Thoracic aorta (tissue), 2 donors: ENCODE results near the gene SPATS2L. TPM values are rescaled to one million over a fixed set of nuclear protein-coding genes. Genes with fewer than 3 reads are reported as not detected.

Experiments used
- ATAC-seq: fragments of 150-250 bp; one replicate; pipeline ENCODE4 v1.8.0; 2017; ENCODE audit warnings: low read depth; ENCODE audit not compliant: insufficient number of reproducible peaks, low FRiP score
- DNase-seq: peaks from one replicate; pipeline ENCODE4 v3.0.0-alpha.2; 2020; ENCODE audit warnings: low spot score
- H3K27ac ChIP-seq, 2 donors: fragments of 200-600 bp; sonication (generic); 1 replicate in 1 of 2; 2 replicates in 1 of 2; pipeline ENCODE4 v1.5.1; 2016; ENCODE audit warnings: mild to moderate bottlenecking in 2 of 2, moderate library complexity in 2 of 2
- H3K27me3 ChIP-seq: fragments of 200-600 bp; sonication (generic); replicated peaks from 2 replicates; pipeline ENCODE4 v1.6.0; 2016; ENCODE audit warnings: mild to moderate bottlenecking; ENCODE audit not compliant: insufficient read depth
- H3K36me3 ChIP-seq: fragments of 200-600 bp; sonication (generic); one replicate; pipeline ENCODE4 v1.5.1; 2016
- H3K4me1 ChIP-seq, 2 donors: fragments of 200-600 bp; sonication (generic); 1 replicate in 1 of 2; 2 replicates in 1 of 2; pipeline versions ENCODE4 v1.5.1 to v1.6.0; 2016; ENCODE audit warnings: low read depth in 2 of 2, mild to moderate bottlenecking in 1 of 2; ENCODE audit not compliant: control insufficient read depth in 1 of 2
- H3K4me3 ChIP-seq: fragments of 200-600 bp; sonication (generic); 2 replicates; pipeline ENCODE4 v1.5.1; 2016; ENCODE audit warnings: mild to moderate bottlenecking
- H3K9me3 ChIP-seq: fragments of 200-600 bp; sonication (generic); 2 replicates; pipeline ENCODE4 v1.5.1; 2016
- total RNA-seq, 2 donors: library from RNA; depleted of rRNA; stranded (reverse); fragments of >200 nt; gene quantifications; one replicate each; pipeline versions ENCODE4 v1.1.0 to v1.2.3, GENCODE V29; 2016
- TF ChIP-seq, protein P1 (sequence below): fragments of 200-600 bp; sonication (generic); IDR thresholded peaks from one replicate; pipeline ENCODE4 v1.5.1; 2019; ENCODE audit warnings: antibody characterized with exemption

The SPATS2L gene
- total RNA-seq, 2 donors from 2014 or later, result 47.7 to 90.3 TPM

DNA sequence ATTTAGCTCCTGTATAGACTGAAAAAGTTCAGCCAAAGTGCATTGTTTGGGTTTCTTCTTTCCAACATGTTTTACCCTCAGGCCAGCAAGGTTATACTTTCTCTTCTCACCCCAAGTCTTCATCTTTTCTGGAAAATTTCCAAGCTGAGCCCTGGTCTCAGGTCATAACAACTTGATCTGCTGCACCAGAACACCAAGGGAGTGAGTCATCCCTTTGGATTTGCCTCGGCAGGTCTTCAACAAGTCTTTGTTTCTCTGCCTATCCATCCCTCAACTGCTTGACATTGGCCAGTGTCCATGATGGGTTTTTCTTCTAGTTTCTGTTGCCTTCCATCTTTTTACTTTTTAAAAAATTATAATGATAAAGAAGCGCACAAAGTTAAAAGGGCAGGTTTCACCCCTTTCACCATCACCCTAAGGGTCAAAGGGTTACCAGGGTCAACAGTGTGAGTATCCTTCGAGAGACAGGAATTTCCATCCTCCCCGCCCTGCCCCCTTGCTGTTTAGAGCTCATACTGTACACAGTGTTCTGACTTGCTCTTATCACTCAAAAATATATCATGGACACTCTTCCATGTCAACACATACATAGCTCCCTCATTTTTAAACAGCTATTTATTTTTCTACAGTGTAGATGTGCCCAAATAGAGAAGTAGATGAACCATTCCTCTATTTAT lies 5.7 kb upstream of the SPATS2L start:
- TF ChIP-seq, protein P1, sequence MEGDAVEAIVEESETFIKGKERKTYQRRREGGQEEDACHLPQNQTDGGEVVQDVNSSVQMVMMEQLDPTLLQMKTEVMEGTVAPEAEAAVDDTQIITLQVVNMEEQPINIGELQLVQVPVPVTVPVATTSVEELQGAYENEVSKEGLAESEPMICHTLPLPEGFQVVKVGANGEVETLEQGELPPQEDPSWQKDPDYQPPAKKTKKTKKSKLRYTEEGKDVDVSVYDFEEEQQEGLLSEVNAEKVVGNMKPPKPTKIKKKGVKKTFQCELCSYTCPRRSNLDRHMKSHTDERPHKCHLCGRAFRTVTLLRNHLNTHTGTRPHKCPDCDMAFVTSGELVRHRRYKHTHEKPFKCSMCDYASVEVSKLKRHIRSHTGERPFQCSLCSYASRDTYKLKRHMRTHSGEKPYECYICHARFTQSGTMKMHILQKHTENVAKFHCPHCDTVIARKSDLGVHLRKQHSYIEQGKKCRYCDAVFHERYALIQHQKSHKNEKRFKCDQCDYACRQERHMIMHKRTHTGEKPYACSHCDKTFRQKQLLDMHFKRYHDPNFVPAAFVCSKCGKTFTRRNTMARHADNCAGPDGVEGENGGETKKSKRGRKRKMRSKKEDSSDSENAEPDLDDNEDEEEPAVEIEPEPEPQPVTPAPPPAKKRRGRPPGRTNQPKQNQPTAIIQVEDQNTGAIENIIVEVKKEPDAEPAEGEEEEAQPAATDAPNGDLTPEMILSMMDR, result no peak
- Histone ChIP-seq H3K27ac (no peak overlapping the region), H3K36me3 (no peaks in the 10 kb centered on the region), H3K4me3 (no peak overlapping the region), H3K4me1 (peaks cover 4 to 20% of the 10 kb centered on the region in 2 donors), H3K9me3 (no peaks in the 10 kb centered on the region), H3K27me3 (no peaks in the 10 kb centered on the region)
- no peak for ATAC-seq
- no peak for DNase-seq

DNA sequence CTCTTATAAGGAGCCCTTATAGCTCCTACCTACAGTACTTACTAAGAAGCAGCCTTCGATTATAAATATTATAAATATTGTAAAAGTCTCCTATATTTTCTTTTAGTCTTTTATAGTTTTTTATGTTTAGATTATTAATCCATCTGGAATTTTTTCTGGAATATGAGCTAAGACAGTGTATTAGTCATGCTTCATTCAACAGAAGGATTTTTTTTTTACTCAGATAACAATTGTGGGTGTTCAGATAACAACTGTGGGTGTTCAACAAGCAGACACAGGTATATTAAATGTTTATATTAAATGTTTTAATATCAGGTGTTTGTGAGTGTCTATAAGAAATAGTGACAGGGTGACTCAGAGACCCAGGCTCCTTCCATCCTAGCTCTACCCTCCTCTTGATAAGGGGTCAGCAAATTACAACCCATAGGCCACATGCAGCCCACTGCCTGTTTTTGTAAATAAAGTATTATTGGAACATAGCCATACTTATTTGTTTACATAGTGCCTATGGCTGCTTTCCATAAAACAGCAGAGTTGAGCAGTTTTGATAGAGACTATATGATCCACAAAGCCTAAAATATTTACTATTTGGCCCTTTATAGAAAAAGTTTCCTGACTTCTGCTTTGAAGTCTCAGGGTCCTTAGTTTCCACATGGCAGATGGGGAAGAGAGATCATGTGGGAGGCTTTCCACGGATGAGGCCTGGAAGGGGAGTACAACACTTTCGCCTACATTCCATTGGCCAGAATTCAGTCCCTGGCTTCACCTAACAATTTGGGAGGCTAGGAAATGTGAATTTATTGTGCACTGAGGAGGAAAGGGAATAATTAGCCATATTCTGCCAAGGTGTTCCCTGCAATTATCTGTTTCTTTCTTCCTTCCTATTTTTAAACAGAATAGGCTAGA lies 4.3 kb upstream of the SPATS2L start:
- no peaks in the 10 kb centered on the region for H3K36me3 ChIP-seq
- no peaks in the 10 kb centered on the region for H3K27me3 ChIP-seq
- DNase-seq, result no peak
- TF ChIP-seq, protein P1, result no peak
- peaks cover 4 to 20% of the 10 kb centered on the region in 2 donors for H3K4me1 ChIP-seq
- ATAC-seq, result no peak
- H3K27ac ChIP-seq, result no peak overlapping the region
- no peaks in the 10 kb centered on the region for H3K9me3 ChIP-seq
- no peak overlapping the region for H3K4me3 ChIP-seq

DNA sequence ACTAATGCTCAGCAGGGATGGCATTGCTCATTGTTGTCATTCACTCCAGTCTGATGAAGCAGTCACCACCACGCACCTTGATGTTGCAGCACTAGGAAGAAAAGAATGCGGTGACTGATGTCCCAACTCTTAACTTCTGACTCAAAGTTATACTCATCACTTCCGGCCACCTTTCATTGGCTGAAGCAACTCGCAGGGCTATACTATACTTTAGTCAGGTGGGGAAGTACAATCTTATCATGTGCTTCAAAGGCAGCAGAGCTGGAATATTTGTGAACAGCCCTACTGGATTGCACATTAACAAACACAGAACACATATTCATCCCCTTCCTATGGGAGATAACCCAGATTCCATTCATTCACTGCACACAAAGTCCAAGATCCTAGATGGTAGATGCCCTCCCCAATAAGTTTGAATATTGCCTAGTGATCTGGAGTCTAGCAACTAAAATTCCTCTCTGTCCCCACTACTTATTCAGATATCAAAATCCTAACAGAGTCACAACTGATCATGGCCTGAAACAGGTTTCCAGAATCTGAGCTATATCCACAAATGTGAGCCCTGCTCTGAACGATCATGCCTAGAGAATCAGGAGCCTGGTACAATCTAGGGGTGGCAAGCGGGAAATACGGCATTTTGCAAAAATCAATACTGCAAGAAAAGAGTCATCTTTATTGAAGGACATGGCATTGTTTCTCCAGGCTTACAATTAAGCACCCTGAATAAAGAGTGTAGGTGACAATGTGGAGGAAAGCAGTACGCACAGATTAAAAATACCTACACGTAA lies 3.4 kb upstream of the SPATS2L start:
- Histone ChIP-seq H3K4me1 (peaks cover 5 to 22% of the 10 kb centered on the region in 2 donors), H3K27me3 (no peaks in the 10 kb centered on the region), H3K27ac (no peak overlapping the region), H3K36me3 (no peaks in the 10 kb centered on the region), H3K9me3 (no peaks in the 10 kb centered on the region), H3K4me3 (no peak overlapping the region)
- TF ChIP-seq, protein P1, result no peak
- ATAC-seq (no peak), DNase-seq (no peak)

DNA sequence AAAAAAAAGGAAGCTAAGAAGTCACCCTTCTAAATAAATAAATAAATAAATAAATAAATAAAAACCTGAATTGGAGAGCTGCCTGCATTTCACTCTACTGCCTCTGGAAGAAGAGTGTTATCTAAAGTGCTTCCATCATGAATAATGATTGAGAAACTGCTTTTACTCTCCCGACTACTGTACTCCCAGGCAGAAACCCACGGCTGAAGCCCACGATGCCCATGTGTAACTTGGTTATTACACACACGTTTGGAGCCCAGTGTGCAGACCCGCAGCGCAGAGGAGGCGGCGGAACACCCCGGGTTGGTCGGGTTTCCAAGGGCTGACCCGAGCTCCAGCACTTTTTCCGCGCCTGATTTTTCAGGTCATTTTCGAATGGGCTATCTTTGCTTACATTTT lies 697 bp upstream of the SPATS2L start:
- H3K27ac ChIP-seq, result peak overlapping the region; percentile 81 to 85
- peaks cover 11 to 41% of the 10 kb centered on the region in 2 donors for H3K4me1 ChIP-seq
- no peaks in the 10 kb centered on the region for H3K9me3 ChIP-seq
- DNase-seq (no peak), ATAC-seq (peak; percentile 23)
- TF ChIP-seq, protein P1, result no peak
- peak overlapping the region; percentile 94 for H3K4me3 ChIP-seq
- no peaks in the 10 kb centered on the region for H3K36me3 ChIP-seq
- no peaks in the 10 kb centered on the region for H3K27me3 ChIP-seq
